GM12878 (cell line): ENCODE data around the gene PELI1.

Source experiments
- CHD1 ChIP-seq: IDR thresholded peaks from 2 replicates; pipeline ENCODE4 v1.6.1; 2012; ENCODE audit warnings: low read depth, low read length, improper control_type of control experiment
- EED ChIP-seq: sonication (generic); IDR thresholded peaks from 2 replicates; pipeline ENCODE4 v1.6.1; 2016; ENCODE audit warnings: antibody characterized with exemption, low read depth
- EZH2 ChIP-seq: IDR thresholded peaks from 2 replicates; pipeline ENCODE4 v1.6.1; 2012; ENCODE audit warnings: low read depth, mild to moderate bottlenecking, control low read depth, inconsistent platforms, low read length, borderline replicate concordance; ENCODE audit not compliant: control insufficient read depth
- PAX5 ChIP-seq: IDR thresholded peaks from 2 replicates; pipeline ENCODE4 v1.6.1; 2011; ENCODE audit warnings: low read depth, low read length, borderline replicate concordance
- YY1 ChIP-seq: IDR thresholded peaks from 2 replicates; pipeline ENCODE4 v1.6.1; 2011; ENCODE audit warnings: low read depth, mild to moderate bottlenecking, low read length
- ZNF274 ChIP-seq: IDR thresholded peaks from one replicate; pipeline ENCODE4 v1.8.0; 2011; ENCODE audit not compliant: insufficient read length, insufficient read depth
- TF ChIP-seq, protein P1 (sequence below), 3 experiments: IDR thresholded peaks in 2 of 3; conservative IDR thresholded peaks in 1 of 3; 2 replicates each; pipeline ENCODE4 v1.5.1; 2011; ENCODE audit warnings: low read depth in 3 of 3, low read length in 3 of 3, mild to moderate bottlenecking in 3 of 3, control low read depth in 2 of 3, moderate library complexity in 2 of 3, inconsistent platforms in 1 of 3, mixed read lengths in 1 of 3; ENCODE audit not compliant: control insufficient read depth in 2 of 3, insufficient read depth in 1 of 3; ENCODE audit errors: extremely low read depth in 1 of 3
- TF ChIP-seq, protein P2 (sequence below): IDR thresholded peaks from 2 replicates; pipeline ENCODE4 v1.6.1; 2012; ENCODE audit warnings: low read depth, low read length, improper control_type of control experiment
- TF ChIP-seq, protein P3 (sequence below): IDR thresholded peaks from 2 replicates; pipeline ENCODE4 v1.6.1; 2012; ENCODE audit warnings: mild to moderate bottlenecking, low read depth, low read length

DNA sequence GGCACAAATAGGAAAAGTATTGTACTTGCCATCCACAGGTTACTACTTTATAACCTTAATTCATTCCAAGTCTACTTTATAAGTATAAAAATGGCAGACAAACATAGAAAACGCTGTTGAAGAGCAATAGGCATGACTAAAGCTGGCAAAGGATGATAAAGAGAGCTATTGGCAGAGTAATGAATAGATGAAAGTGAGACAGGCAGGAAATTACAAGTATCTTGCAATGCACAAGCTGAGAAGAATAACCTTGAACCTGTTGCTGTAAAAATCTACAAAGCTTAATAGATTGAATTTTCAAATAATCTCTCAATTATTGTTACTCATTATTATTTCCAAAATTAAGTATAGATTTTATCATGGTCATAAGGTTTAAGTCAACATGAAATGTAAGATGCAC lies 8.8 kb downstream of the PELI1 start:
- TF ChIP-seq YY1 (no peak), EZH2 (no peak), ZNF274 (no peak), EED (no peak), CHD1 (no peak), PAX5 (no peak)
- TF ChIP-seq, protein P1, sequence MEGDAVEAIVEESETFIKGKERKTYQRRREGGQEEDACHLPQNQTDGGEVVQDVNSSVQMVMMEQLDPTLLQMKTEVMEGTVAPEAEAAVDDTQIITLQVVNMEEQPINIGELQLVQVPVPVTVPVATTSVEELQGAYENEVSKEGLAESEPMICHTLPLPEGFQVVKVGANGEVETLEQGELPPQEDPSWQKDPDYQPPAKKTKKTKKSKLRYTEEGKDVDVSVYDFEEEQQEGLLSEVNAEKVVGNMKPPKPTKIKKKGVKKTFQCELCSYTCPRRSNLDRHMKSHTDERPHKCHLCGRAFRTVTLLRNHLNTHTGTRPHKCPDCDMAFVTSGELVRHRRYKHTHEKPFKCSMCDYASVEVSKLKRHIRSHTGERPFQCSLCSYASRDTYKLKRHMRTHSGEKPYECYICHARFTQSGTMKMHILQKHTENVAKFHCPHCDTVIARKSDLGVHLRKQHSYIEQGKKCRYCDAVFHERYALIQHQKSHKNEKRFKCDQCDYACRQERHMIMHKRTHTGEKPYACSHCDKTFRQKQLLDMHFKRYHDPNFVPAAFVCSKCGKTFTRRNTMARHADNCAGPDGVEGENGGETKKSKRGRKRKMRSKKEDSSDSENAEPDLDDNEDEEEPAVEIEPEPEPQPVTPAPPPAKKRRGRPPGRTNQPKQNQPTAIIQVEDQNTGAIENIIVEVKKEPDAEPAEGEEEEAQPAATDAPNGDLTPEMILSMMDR (IDR thresholded peaks at IDR 0.05 in 2 of 3, conservative IDR thresholded peaks at IDR 0.05 in 1 of 3; ENCODE audit: control insufficient read depth in 2 of 3, extremely low read depth in 1 of 3, insufficient read depth in 1 of 3, low read depth in 3 of 3, low read length in 3 of 3) = no peak
- TF ChIP-seq, protein P2, sequence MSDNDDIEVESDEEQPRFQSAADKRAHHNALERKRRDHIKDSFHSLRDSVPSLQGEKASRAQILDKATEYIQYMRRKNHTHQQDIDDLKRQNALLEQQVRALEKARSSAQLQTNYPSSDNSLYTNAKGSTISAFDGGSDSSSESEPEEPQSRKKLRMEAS = no peak
- TF ChIP-seq, protein P3, sequence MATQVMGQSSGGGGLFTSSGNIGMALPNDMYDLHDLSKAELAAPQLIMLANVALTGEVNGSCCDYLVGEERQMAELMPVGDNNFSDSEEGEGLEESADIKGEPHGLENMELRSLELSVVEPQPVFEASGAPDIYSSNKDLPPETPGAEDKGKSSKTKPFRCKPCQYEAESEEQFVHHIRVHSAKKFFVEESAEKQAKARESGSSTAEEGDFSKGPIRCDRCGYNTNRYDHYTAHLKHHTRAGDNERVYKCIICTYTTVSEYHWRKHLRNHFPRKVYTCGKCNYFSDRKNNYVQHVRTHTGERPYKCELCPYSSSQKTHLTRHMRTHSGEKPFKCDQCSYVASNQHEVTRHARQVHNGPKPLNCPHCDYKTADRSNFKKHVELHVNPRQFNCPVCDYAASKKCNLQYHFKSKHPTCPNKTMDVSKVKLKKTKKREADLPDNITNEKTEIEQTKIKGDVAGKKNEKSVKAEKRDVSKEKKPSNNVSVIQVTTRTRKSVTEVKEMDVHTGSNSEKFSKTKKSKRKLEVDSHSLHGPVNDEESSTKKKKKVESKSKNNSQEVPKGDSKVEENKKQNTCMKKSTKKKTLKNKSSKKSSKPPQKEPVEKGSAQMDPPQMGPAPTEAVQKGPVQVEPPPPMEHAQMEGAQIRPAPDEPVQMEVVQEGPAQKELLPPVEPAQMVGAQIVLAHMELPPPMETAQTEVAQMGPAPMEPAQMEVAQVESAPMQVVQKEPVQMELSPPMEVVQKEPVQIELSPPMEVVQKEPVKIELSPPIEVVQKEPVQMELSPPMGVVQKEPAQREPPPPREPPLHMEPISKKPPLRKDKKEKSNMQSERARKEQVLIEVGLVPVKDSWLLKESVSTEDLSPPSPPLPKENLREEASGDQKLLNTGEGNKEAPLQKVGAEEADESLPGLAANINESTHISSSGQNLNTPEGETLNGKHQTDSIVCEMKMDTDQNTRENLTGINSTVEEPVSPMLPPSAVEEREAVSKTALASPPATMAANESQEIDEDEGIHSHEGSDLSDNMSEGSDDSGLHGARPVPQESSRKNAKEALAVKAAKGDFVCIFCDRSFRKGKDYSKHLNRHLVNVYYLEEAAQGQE = no peak
